ENCODE results near the gene CST7. TPM values are rescaled to one million over a fixed set of nuclear protein-coding genes. Genes with fewer than 3 reads are reported as not detected.

CST7 gene
- total RNA-seq, 1 donor from 2014 or later: 0.25 TPM

DNA sequence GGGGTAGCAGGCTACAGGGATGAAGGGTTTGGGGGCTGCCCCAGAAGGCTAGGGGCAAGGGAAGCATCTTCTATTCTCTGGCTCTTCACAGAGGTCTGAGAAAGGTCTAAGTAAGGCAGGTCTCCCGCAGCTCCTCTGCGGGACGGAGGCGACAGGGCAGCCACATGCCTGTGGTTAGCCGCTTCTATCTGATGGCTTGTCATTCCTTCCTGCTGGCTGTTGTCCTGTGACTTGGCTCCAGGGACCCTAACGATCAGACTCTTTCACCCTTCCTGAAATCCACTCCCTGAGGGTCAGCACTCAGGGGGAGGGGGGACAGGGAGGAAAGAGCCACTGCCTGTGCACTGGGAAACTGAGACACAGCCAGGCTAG is 673 bp downstream of the CST7 start:
- peak overlapping the region; percentile 70 for H3K4me3 Mint-ChIP-seq (ENCODE audit: unreplicated experiment)
- no peaks in the 10 kb centered on the region for H4K20me1 ChIP-seq (ENCODE audit: insufficient read depth, low read length)
- DNase-seq (ENCODE audit: low read depth): no peak

DNA sequence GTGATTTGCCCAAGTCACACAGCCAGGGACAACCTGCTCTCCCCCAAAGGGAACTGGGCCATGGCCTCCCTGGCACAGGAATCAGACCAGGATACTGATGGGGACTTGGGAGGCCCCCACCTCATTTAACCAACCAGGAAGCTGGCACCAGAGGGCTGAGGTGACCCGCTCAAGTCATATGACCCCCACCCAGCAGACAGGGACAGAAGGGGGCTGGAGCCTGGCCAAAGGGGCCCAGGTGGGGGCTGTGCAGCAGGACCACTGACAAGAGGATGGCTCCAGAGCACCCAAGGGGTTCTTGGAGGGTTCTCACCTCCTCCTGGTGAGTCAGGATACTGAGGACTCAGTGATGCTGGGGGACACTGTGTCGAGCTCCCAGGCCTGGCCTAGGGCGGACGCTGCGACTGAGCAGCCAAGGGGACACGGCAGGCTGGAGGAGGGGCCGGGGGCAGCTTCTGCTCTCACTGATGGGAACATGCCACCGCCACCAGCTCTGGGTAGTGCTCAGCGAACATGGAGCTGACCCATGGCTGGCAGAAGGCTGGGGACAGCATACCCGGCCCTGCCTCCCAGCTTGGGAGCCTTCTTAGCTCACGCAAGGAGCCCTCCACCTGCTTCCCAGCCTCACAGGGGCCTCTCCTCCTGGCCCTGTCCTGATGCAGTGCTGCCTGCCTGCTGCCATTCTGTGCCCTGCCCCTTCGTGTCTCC is 1.2 kb downstream of the CST7 start:
- no peaks in the 10 kb centered on the region for H3K4me1 ChIP-seq (ENCODE audit: insufficient read depth, low read length)
- peaks cover 22% of the 10 kb centered on the region for H3K27me3 Mint-ChIP-seq (ENCODE audit: low read depth, unreplicated experiment)
- FAIRE-seq: no peak
- no peak overlapping the region for H3K4me3 ChIP-seq (ENCODE audit: insufficient read depth, low read depth, low read length)
- H3K4me2 ChIP-seq (ENCODE audit: low read length): no peak overlapping the region
- peaks cover 4% of the 10 kb centered on the region for H3K36me3 Mint-ChIP-seq (ENCODE audit: low read depth, unreplicated experiment)
- H3K27ac Mint-ChIP-seq (ENCODE audit: unreplicated experiment): no peak overlapping the region
- peaks cover 22% of the 10 kb centered on the region for H3K9me3 Mint-ChIP-seq (ENCODE audit: unreplicated experiment)
- H4K20me1 ChIP-seq (ENCODE audit: insufficient read depth, low read length): no peaks in the 10 kb centered on the region
- peaks cover 7% of the 10 kb centered on the region for H3K4me1 Mint-ChIP-seq (ENCODE audit: low read depth, unreplicated experiment)
- no peak overlapping the region for H3K27ac ChIP-seq (ENCODE audit: low read depth, low read length)
- no peaks in the 10 kb centered on the region for H3K79me2 ChIP-seq (ENCODE audit: insufficient read depth, low read length)
- no peak overlapping the region for H2AFZ ChIP-seq (ENCODE audit: low read depth, low read length)
- H3K4me3 Mint-ChIP-seq (ENCODE audit: unreplicated experiment): no peak overlapping the region
- no peak overlapping the region for H3K9ac ChIP-seq (ENCODE audit: low read length)
- TF ChIP-seq EZH2 (IDR thresholded peaks at IDR 0.05; ENCODE audit: insufficient read depth, low read length): no peak
- TF ChIP-seq, protein P1, sequence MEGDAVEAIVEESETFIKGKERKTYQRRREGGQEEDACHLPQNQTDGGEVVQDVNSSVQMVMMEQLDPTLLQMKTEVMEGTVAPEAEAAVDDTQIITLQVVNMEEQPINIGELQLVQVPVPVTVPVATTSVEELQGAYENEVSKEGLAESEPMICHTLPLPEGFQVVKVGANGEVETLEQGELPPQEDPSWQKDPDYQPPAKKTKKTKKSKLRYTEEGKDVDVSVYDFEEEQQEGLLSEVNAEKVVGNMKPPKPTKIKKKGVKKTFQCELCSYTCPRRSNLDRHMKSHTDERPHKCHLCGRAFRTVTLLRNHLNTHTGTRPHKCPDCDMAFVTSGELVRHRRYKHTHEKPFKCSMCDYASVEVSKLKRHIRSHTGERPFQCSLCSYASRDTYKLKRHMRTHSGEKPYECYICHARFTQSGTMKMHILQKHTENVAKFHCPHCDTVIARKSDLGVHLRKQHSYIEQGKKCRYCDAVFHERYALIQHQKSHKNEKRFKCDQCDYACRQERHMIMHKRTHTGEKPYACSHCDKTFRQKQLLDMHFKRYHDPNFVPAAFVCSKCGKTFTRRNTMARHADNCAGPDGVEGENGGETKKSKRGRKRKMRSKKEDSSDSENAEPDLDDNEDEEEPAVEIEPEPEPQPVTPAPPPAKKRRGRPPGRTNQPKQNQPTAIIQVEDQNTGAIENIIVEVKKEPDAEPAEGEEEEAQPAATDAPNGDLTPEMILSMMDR (IDR thresholded peaks at IDR 0.05; ENCODE audit: insufficient read depth, low read depth, low read length): no peak
- H3K36me3 ChIP-seq (ENCODE audit: insufficient read depth, low read length): no peaks in the 10 kb centered on the region
- H3K27me3 ChIP-seq (ENCODE audit: insufficient read depth, low read length): no peaks in the 10 kb centered on the region
- no peaks in the 10 kb centered on the region for H3K9me3 ChIP-seq (ENCODE audit: insufficient read depth, low read depth, low read length)
- no peak for DNase-seq (ENCODE audit: low read depth)

More for the DNA sequence above, 673 bp downstream of the CST7 start:
- H3K9me3 ChIP-seq (ENCODE audit: insufficient read depth, low read depth, low read length): no peaks in the 10 kb centered on the region
- peaks cover 22% of the 10 kb centered on the region for H3K9me3 Mint-ChIP-seq (ENCODE audit: unreplicated experiment)
- no peaks in the 10 kb centered on the region for H3K79me2 ChIP-seq (ENCODE audit: insufficient read depth, low read length)
- H3K9ac ChIP-seq (ENCODE audit: low read length): no peak overlapping the region
- H3K36me3 Mint-ChIP-seq (ENCODE audit: low read depth, unreplicated experiment): peaks cover 4% of the 10 kb centered on the region
- H3K4me3 ChIP-seq (ENCODE audit: insufficient read depth, low read depth, low read length): no peak overlapping the region
- no peak overlapping the region for H3K27ac Mint-ChIP-seq (ENCODE audit: unreplicated experiment)
- H3K27me3 ChIP-seq (ENCODE audit: insufficient read depth, low read length): no peaks in the 10 kb centered on the region
- H3K4me1 ChIP-seq (ENCODE audit: insufficient read depth, low read length): no peaks in the 10 kb centered on the region
- H3K27me3 Mint-ChIP-seq (ENCODE audit: low read depth, unreplicated experiment): peaks cover 23% of the 10 kb centered on the region
- FAIRE-seq: no peak
- H3K4me2 ChIP-seq (ENCODE audit: low read length): no peak overlapping the region
- H3K36me3 ChIP-seq (ENCODE audit: insufficient read depth, low read length): no peaks in the 10 kb centered on the region
- no peak overlapping the region for H3K27ac ChIP-seq (ENCODE audit: low read depth, low read length)
- no peak for TF ChIP-seq EZH2 (IDR thresholded peaks at IDR 0.05; ENCODE audit: insufficient read depth, low read length)
- TF ChIP-seq, protein P1 (IDR thresholded peaks at IDR 0.05; ENCODE audit: insufficient read depth, low read depth, low read length): no peak
- peaks cover 7% of the 10 kb centered on the region for H3K4me1 Mint-ChIP-seq (ENCODE audit: low read depth, unreplicated experiment)
- no peak overlapping the region for H2AFZ ChIP-seq (ENCODE audit: low read depth, low read length)

DNA sequence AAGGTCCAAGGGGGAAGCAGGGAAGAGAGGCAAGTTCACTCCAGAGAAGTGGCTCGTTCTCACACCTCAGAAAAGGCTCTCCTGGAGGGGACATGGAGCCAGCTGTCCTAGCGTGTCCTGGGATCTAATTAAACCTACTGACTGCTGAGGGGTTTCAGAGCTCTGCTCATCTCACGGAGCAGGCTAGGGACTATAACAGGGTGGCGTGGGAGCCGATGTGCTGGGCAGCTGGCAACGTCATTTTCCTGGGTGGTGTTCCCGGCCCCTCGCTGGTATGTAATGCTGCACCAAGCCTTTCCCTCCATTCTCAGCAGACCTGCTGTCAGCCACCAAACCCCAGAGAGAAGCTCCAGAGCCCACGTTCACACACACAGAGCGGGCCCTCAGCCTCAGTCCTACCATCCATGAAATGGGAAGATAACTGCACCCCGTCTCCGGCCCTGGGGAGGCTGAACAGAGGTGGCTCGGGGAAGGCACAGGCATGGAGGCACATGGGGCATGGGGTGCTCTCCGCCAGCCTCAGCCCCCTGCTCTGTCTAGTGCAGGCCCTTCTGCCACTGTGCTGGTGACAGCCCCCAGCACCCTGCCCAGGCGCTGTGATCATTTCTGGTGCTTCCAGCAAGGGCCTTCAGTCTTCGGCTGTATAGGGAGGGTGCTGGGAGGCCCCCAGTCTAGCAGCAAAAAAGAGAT is 1.9 kb downstream of the CST7 start:
- DNase-seq (ENCODE audit: low read depth) (no peak), FAIRE-seq (no peak)
- Histone ChIP-seq H3K27ac (ENCODE audit: low read depth, low read length) (no peak overlapping the region), H4K20me1 (ENCODE audit: insufficient read depth, low read length) (no peaks in the 10 kb centered on the region), H3K79me2 (ENCODE audit: insufficient read depth, low read length) (no peaks in the 10 kb centered on the region), H3K36me3 (ENCODE audit: insufficient read depth, low read length) (no peaks in the 10 kb centered on the region), H3K9ac (ENCODE audit: low read length) (no peak overlapping the region), H3K4me2 (ENCODE audit: low read length) (no peak overlapping the region), H3K4me1 (ENCODE audit: insufficient read depth, low read length) (no peaks in the 10 kb centered on the region), H3K27me3 (ENCODE audit: insufficient read depth, low read length) (no peaks in the 10 kb centered on the region), H2AFZ (ENCODE audit: low read depth, low read length) (no peak overlapping the region), H3K9me3 (ENCODE audit: insufficient read depth, low read depth, low read length) (no peaks in the 10 kb centered on the region), H3K4me3 (ENCODE audit: insufficient read depth, low read depth, low read length) (no peak overlapping the region)
- Mint-ChIP-seq H3K4me3 (ENCODE audit: unreplicated experiment) (no peak overlapping the region), H3K27me3 (ENCODE audit: low read depth, unreplicated experiment) (peaks cover 15% of the 10 kb centered on the region), H3K36me3 (ENCODE audit: low read depth, unreplicated experiment) (peaks cover 2% of the 10 kb centered on the region), H3K4me1 (ENCODE audit: low read depth, unreplicated experiment) (peaks cover 7% of the 10 kb centered on the region), H3K27ac (ENCODE audit: unreplicated experiment) (no peak overlapping the region), H3K9me3 (ENCODE audit: unreplicated experiment) (peaks cover 17% of the 10 kb centered on the region)
- TF ChIP-seq, protein P1 (IDR thresholded peaks at IDR 0.05; ENCODE audit: insufficient read depth, low read depth, low read length): no peak
- no peak for TF ChIP-seq EZH2 (IDR thresholded peaks at IDR 0.05; ENCODE audit: insufficient read depth, low read length)
